HepG2 (cell line): ENCODE measurements around the gene HECA. TPM values are rescaled to one million over a fixed set of nuclear protein-coding genes. Genes with fewer than 3 reads are reported as not detected.

Experiments
- HNF1B ChIP-seq: sonication (generic); formaldehyde crosslinking; IDR thresholded peaks from 2 replicates; pipeline ENCODE4 v1.5.1; 2020; ENCODE audit warnings: mild to moderate bottlenecking, moderate library complexity, missing genetic modification reagents
- ISL2 ChIP-seq: sonication (generic); formaldehyde crosslinking; IDR thresholded peaks from 2 replicates; pipeline ENCODE4 v1.5.0; 2020; ENCODE audit warnings: missing genetic modification reagents
- KAT2B ChIP-seq: fragments of 150-350 bp; IDR thresholded peaks from 2 replicates; pipeline ENCODE4 v1.6.1; 2014; ENCODE audit warnings: low read depth, low read length, borderline replicate concordance
- KAT7 ChIP-seq: IDR thresholded peaks from 2 replicates; pipeline ENCODE4 v1.6.1; 2018; ENCODE audit warnings: borderline replicate concordance, missing compliant biosample characterization
- NFE2 ChIP-seq: sonication (generic); formaldehyde crosslinking; IDR thresholded peaks from 2 replicates; pipeline ENCODE4 v1.4.0; 2020; ENCODE audit warnings: missing genetic modification reagents
- NFYC ChIP-seq: IDR thresholded peaks from 2 replicates; pipeline ENCODE4 v1.6.1; 2016; ENCODE audit warnings: missing genetic modification reagents, missing compliant biosample characterization
- SNAPC4 ChIP-seq: sonication (generic); formaldehyde crosslinking; IDR thresholded peaks from 2 replicates; pipeline ENCODE4 v1.4.0; 2020; ENCODE audit warnings: mild to moderate bottlenecking, missing genetic modification reagents
- TAF15 ChIP-seq: fragments of 200-400 bp; formaldehyde crosslinking; IDR thresholded peaks from one replicate; pipeline ENCODE4 v1.6.1; 2018; ENCODE audit warnings: mild to moderate bottlenecking, low read depth, low read length; ENCODE audit not compliant: poor library complexity, severe bottlenecking
- TCF7 ChIP-seq: sonication (generic); IDR thresholded peaks from 2 replicates; pipeline ENCODE4 v1.6.1; 2016; ENCODE audit warnings: antibody characterized with exemption, low read depth
- YEATS2 ChIP-seq: sonication (generic); formaldehyde crosslinking; IDR thresholded peaks from 2 replicates; pipeline ENCODE4 v1.4.0; 2020; ENCODE audit warnings: missing genetic modification reagents, borderline replicate concordance
- ZNF337 ChIP-seq: sonication (generic); formaldehyde crosslinking; IDR thresholded peaks from 2 replicates; pipeline ENCODE4 v1.5.1; 2020; ENCODE audit warnings: missing genetic modification reagents, low read depth, mild to moderate bottlenecking, borderline replicate concordance
- ZNF577 ChIP-seq: sonication (generic); formaldehyde crosslinking; IDR thresholded peaks from 2 replicates; pipeline ENCODE4 v1.4.0; 2020; ENCODE audit warnings: mild to moderate bottlenecking, low read depth, missing genetic modification reagents, borderline replicate concordance
- ZNF761 ChIP-seq: sonication (generic); formaldehyde crosslinking; conservative IDR thresholded peaks from 2 replicates; pipeline ENCODE4 v1.4.0; 2020; ENCODE audit warnings: mild to moderate bottlenecking, missing genetic modification reagents
- polyA plus RNA-seq, 8 experiments: library from polyadenylated mRNA; depleted of rRNA in 3 of 8; stranded (reverse) in 7 of 8; unstranded in 1 of 8; fragments of >200 nt; fragmentation: Illumina TruSeq in 4 of 8; extraction: Trizol in 4 of 8; gene quantifications; 2 replicates each; pipeline versions ENCODE4 v1.2.1 to v1.2.3, GENCODE V29; 2011 to 2016; ENCODE audit warnings: low read depth in 4 of 8, missing spikeins in 1 of 8, mixed read lengths in 1 of 8; ENCODE audit not compliant: insufficient read depth in 1 of 8
- total RNA-seq, 5 experiments: library from RNA; depleted of rRNA; stranded (reverse); fragments of >200 nt; fragmentation: Illumina TruSeq; extraction: Trizol; gene quantifications; 2 replicates each; pipeline ENCODE4 v1.2.3, GENCODE V29; 2016; ENCODE audit warnings: low read depth in 1 of 5
- TF ChIP-seq, protein P1 (sequence below), 2 experiments: IDR thresholded peaks; 2 replicates each; pipeline ENCODE4 v1.6.1; 2011 to 2012; ENCODE audit warnings: low read length in 2 of 2, borderline replicate concordance in 1 of 2, low read depth in 1 of 2, mild to moderate bottlenecking in 1 of 2, moderate library complexity in 1 of 2
- TF ChIP-seq, protein P2 (sequence below): sonication (generic); formaldehyde crosslinking; IDR thresholded peaks from 2 replicates; pipeline ENCODE4 v1.4.0; 2020; ENCODE audit warnings: missing genetic modification reagents

HECA gene
- total and polyA plus RNA-seq, 2 of the 13 experiments (the other 11 are each of a cell fraction or from before 2014, with no cell fraction given) = 0.18 to 0.49 TPM

DNA sequence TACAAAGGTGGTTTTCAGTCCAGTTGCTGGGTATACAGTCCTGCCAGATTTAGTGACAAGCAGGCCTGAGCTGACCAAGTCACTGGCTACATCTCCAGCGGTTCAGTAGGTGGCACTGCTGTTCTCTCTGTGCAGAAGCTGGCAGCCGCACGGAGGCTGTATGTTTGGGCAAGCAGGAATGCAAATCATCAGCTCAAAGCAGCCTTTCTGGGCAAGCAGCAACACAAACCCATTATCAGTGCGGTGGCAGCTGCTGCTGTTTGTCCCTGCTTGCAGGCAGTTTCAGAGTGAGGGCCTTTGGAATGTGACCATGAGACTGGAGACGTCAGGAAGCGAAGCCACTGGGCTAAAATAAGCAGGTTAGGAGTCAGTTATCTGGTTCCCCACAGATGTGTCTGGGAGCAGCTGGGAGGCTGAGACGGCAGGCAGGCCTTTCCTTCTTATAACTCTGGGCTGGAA lies 84.4 kb downstream of the HECA start (continued):
- TF ChIP-seq, protein P1, sequence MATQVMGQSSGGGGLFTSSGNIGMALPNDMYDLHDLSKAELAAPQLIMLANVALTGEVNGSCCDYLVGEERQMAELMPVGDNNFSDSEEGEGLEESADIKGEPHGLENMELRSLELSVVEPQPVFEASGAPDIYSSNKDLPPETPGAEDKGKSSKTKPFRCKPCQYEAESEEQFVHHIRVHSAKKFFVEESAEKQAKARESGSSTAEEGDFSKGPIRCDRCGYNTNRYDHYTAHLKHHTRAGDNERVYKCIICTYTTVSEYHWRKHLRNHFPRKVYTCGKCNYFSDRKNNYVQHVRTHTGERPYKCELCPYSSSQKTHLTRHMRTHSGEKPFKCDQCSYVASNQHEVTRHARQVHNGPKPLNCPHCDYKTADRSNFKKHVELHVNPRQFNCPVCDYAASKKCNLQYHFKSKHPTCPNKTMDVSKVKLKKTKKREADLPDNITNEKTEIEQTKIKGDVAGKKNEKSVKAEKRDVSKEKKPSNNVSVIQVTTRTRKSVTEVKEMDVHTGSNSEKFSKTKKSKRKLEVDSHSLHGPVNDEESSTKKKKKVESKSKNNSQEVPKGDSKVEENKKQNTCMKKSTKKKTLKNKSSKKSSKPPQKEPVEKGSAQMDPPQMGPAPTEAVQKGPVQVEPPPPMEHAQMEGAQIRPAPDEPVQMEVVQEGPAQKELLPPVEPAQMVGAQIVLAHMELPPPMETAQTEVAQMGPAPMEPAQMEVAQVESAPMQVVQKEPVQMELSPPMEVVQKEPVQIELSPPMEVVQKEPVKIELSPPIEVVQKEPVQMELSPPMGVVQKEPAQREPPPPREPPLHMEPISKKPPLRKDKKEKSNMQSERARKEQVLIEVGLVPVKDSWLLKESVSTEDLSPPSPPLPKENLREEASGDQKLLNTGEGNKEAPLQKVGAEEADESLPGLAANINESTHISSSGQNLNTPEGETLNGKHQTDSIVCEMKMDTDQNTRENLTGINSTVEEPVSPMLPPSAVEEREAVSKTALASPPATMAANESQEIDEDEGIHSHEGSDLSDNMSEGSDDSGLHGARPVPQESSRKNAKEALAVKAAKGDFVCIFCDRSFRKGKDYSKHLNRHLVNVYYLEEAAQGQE (IDR thresholded peaks at IDR 0.05; ENCODE audit: borderline replicate concordance in 1 of 2, low read depth in 1 of 2, low read length in 2 of 2) = no peak
- TF ChIP-seq SNAPC4 (no peak), TCF7 (no peak), HNF1B (peak; percentile 88), ZNF337 (no peak), YEATS2 (CRISPR knock-in tag) (peak; percentile 42; the same call in 1 of the 2 replicates), KAT2B (no peak), NFYC (CRISPR knock-in tag) (no peak), TAF15 (no peak), ZNF577 (CRISPR knock-in tag) (no peak), NFE2 (CRISPR knock-in tag) (no peak), ISL2 (CRISPR knock-in tag) (0 out of 2 replicates have a peak, but pooled peaks have one; percentile 31), KAT7 (CRISPR knock-in tag) (no peak), ZNF761 (CRISPR knock-in tag) (no peak)
- TF ChIP-seq, protein P2, sequence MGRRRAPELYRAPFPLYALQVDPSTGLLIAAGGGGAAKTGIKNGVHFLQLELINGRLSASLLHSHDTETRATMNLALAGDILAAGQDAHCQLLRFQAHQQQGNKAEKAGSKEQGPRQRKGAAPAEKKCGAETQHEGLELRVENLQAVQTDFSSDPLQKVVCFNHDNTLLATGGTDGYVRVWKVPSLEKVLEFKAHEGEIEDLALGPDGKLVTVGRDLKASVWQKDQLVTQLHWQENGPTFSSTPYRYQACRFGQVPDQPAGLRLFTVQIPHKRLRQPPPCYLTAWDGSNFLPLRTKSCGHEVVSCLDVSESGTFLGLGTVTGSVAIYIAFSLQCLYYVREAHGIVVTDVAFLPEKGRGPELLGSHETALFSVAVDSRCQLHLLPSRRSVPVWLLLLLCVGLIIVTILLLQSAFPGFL (CRISPR knock-in tag) = no peak
